K562 (cell line): Measurements from ENCODE around the gene PTPRC. TPM values are rescaled to one million over a fixed set of nuclear protein-coding genes. Genes with fewer than 3 reads are reported as not detected.
A peak's percentile ranks its signal among the peaks of the same experiment; 100 is the strongest.

Source experiments
- ATAC-seq: fragments of 200-7000 bp; cut with Tn5 transposase; 3 replicates; pipeline ENCODE4 v1.9.1; 2020; ENCODE audit warnings: moderate library complexity
- BruUV-seq: library from RNA; stranded (reverse); fragments of 400-500 nt; replicated peaks from 2 replicates; lab custom pipeline; 2021; lab: Mats Ljungman, UMichigan
- CTCF ChIA-PET: fragments of 300-600 bp; formaldehyde crosslinking; extraction: SDS; loops from one replicate; lab custom pipeline; 2021; ENCODE audit warnings: low intra/inter-chr PET ratio; lab: Yijun Ruan, JAX
- POLR2A ChIA-PET: fragments of 300-600, 350-650 bp; sonication (Branson Sonifier 250); formaldehyde crosslinking; extraction: SDS; loops from one replicate; lab custom pipeline; 2021; ENCODE audit warnings: antibody characterized with exemption, inconsistent platforms; lab: Yijun Ruan, JAX
- DNase-seq, 4 experiments: peaks; one replicate each; pipeline versions ENCODE4 v3.0.0 to v3.0.0-alpha.2; 2011 to 2018; ENCODE audit warnings: low spot score in 3 of 4, mixed read lengths in 3 of 4; ENCODE audit errors: extremely low read depth in 1 of 4
- FAIRE-seq: peaks from 2 replicates; lab custom pipeline; 2011; peaks lifted over from hg19 to GRCh38; lab: Jason Lieb, UNC
- H2AFZ ChIP-seq: 2 replicates; pipeline ENCODE4 v1.6.0; 2011; ENCODE audit warnings: low read depth, low read length, control low read depth, inconsistent platforms
- H3K27ac ChIP-seq: fragments of 200-600 bp; 3 replicates; pipeline ENCODE4 v1.8.0; 2011; ENCODE audit warnings: low read depth, mild to moderate bottlenecking, control low read depth, inconsistent platforms, low read length, moderate library complexity, mixed read lengths; ENCODE audit errors: extremely low read depth
- H3K27me3 ChIP-seq, 2 experiments: fragments of 300-600 bp in 1 of 2; 2 replicates in 1 of 2; 3 replicates in 1 of 2; pipeline versions ENCODE4 v1.6.0 to v1.8.0; 2011; ENCODE audit warnings: inconsistent platforms in 2 of 2, low read length in 2 of 2, mild to moderate bottlenecking in 1 of 2, mixed read lengths in 1 of 2, moderate library complexity in 1 of 2; ENCODE audit not compliant: control insufficient read depth in 2 of 2, insufficient read depth in 2 of 2
- H3K36me3 ChIP-seq: fragments of 300-600 bp; 3 replicates; pipeline ENCODE4 v1.8.0; 2011; ENCODE audit warnings: mild to moderate bottlenecking, low read length, inconsistent platforms; ENCODE audit not compliant: control insufficient read depth, insufficient read depth
- H3K4me1 ChIP-seq, 2 experiments: fragments of 200-600 bp in 1 of 2; replicated peaks in 1 of 2; 2 replicates in 1 of 2; 3 replicates in 1 of 2; pipeline versions ENCODE4 v1.5.1 to v1.8.0; 2011; ENCODE audit warnings: inconsistent platforms in 2 of 2, low read length in 2 of 2, mild to moderate bottlenecking in 1 of 2, mixed read lengths in 1 of 2, moderate library complexity in 1 of 2; ENCODE audit not compliant: control insufficient read depth in 2 of 2, insufficient read depth in 2 of 2
- H3K4me2 ChIP-seq: 2 replicates; pipeline ENCODE4 v1.6.1; 2011; ENCODE audit warnings: low read length, control low read depth, inconsistent platforms, mixed read lengths; ENCODE audit not compliant: insufficient read depth
- H3K4me3 ChIP-seq: fragments of 200-600 bp; sonication (generic), shearing (Covaris generic); 2 replicates; pipeline ENCODE4 v1.5.1; 2016; ENCODE audit warnings: control low read depth, inconsistent platforms
- H3K79me2 ChIP-seq: fragments of 200-600 bp; 3 replicates; pipeline ENCODE4 v1.8.0; 2011; ENCODE audit warnings: low read length, inconsistent platforms; ENCODE audit not compliant: control insufficient read depth, insufficient read depth
- H3K9ac ChIP-seq, 2 experiments: 2 replicates each; pipeline versions ENCODE4 v1.6.0 to v1.6.1; 2011; ENCODE audit warnings: low read depth in 2 of 2, low read length in 2 of 2, control low read depth in 1 of 2, inconsistent platforms in 1 of 2, mild to moderate bottlenecking in 1 of 2, mixed read lengths in 1 of 2; ENCODE audit not compliant: insufficient read depth in 1 of 2
- H3K9me1 ChIP-seq: one replicate; pipeline ENCODE4 v1.6.0; 2011; ENCODE audit warnings: inconsistent platforms, mild to moderate bottlenecking, low read length, moderate library complexity; ENCODE audit not compliant: control insufficient read depth, insufficient read depth
- H3K9me3 ChIP-seq: replicated peaks from 2 replicates; pipeline ENCODE4 v1.5.1; 2011; ENCODE audit warnings: low read depth, low read length, inconsistent platforms; ENCODE audit not compliant: control insufficient read depth, insufficient read depth
- H4K20me1 ChIP-seq: replicated peaks from 2 replicates; pipeline ENCODE4 v1.6.1; 2011; ENCODE audit warnings: low read length, inconsistent platforms, mixed read lengths; ENCODE audit not compliant: control insufficient read depth, insufficient read depth
- ARID1B ChIP-seq: fragments of 450-650 bp; IDR thresholded peaks from 2 replicates; pipeline ENCODE4 v1.6.1; 2016; ENCODE audit warnings: antibody characterized with exemption, mild to moderate bottlenecking, inconsistent platforms
- CBFA2T3 ChIP-seq: fragments of 450-650 bp; IDR thresholded peaks from 2 replicates; pipeline ENCODE4 v1.6.1; 2017
- DPF2 ChIP-seq: fragments of 450-650 bp; IDR thresholded peaks from 2 replicates; pipeline ENCODE4 v1.6.1; 2016
- ERF ChIP-seq: fragments of 450-650 bp; formaldehyde crosslinking; IDR thresholded peaks from 2 replicates; pipeline ENCODE4 v1.4.0; 2020; ENCODE audit warnings: mild to moderate bottlenecking, mixed read lengths
- L3MBTL2 ChIP-seq: fragments of 450-650 bp; IDR thresholded peaks from 2 replicates; pipeline ENCODE4 v1.6.1; 2016; ENCODE audit warnings: mild to moderate bottlenecking, moderate library complexity
- NCOR1 ChIP-seq: fragments of 450-650 bp; IDR thresholded peaks from 2 replicates; pipeline ENCODE4 v1.6.1; 2016; ENCODE audit warnings: mild to moderate bottlenecking, moderate library complexity
- NFIC ChIP-seq: fragments of 450-650 bp; IDR thresholded peaks from 2 replicates; pipeline ENCODE4 v1.6.1; 2017; ENCODE audit warnings: mild to moderate bottlenecking, inconsistent platforms
- POLR2A ChIP-seq: fragments of 450-650 bp; conservative IDR thresholded peaks from 2 replicates; pipeline ENCODE4 v1.6.1; 2016
- SMARCE1 ChIP-seq: fragments of 450-650 bp; IDR thresholded peaks from 2 replicates; pipeline ENCODE4 v1.7.1; 2016; ENCODE audit warnings: mild to moderate bottlenecking
- ZNF197 ChIP-seq: fragments of 200-800 bp; sonication (Bioruptor generic); IDR thresholded peaks from 2 replicates; pipeline ENCODE4 v1.6.1; 2016; ENCODE audit warnings: low read depth, missing genetic modification characterization, missing compliant biosample characterization
- WGBS: fragments of 100-300 bp; shearing (Covaris generic); methylation state at CpG from one replicate; pipeline ENCODE4 v1.1.6; 2016; ENCODE audit warnings: low coverage, mixed read lengths; ENCODE audit not compliant: insufficient coverage; ENCODE audit errors: missing lambda C conversion rate; 5-methylcytosine and 5-hydroxymethylcytosine counted together
- in situ Hi-C: fragments of 300-500 bp; cut with MboI; formaldehyde crosslinking; loops from 4 replicates; pipeline ENCODE4 v1.15.0; 2018; ENCODE audit warnings: inconsistent platforms, mixed read lengths
- intact Hi-C: fragments of 100-400 bp; cut with micrococcal nuclease; formaldehyde crosslinking; loops from 2 replicates; pipeline ENCODE4 v1.14.2; 2022
- polyA plus RNA-seq, 8 experiments: library from polyadenylated mRNA; depleted of rRNA in 4 of 8; stranded (reverse) in 5 of 8; unstranded in 3 of 8; fragments of >200 nt; fragmentation: Nextera tagmentation in 2 of 8; fragmentation: Illumina TruSeq in 1 of 8; extraction: Ambion mirVana in 2 of 8; extraction: Trizol in 1 of 8; gene quantifications; 2 replicates each; pipeline versions ENCODE4 v1.2.1 to v1.2.3, GENCODE V29; 2011 to 2014; ENCODE audit warnings: inconsistent platforms in 1 of 8, missing spikeins in 1 of 8
- total RNA-seq, 7 experiments: library from RNA; depleted of rRNA in 6 of 7; stranded (reverse); fragments of >200 nt in 6 of 7; fragmentation: Illumina TruSeq in 2 of 7; extraction: Trizol in 2 of 7; gene quantifications; 2 replicates each; pipeline versions ENCODE4 v1.2.1 to v1.2.3, GENCODE V29; 2011 to 2021; ENCODE audit warnings: low replicate concordance in 1 of 7

Gene PTPRC
- total and polyA plus RNA-seq, 9 of the 15 experiments (the other 6 are each of a cell fraction or from before 2014, with no cell fraction given): 7.1 to 107 (median 62.9) TPM

DNA sequence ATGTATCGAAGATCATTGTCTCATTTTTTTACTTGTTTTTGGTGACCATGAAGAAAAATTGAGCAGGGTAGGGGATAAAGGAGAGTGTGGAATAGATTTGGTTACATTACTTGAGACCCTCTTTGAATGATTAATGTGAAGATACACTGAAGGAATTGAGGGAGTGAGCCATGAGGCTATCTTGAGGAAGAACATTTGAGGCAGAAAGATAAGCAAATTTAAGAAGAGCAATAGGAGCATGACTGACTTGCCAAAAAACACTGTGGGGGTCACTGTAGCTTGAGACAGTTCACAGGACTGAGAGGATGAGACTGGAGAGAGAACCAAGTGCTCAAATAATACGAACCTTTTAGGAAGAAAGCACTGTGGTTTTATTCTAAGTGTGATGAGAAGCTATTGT is 43.1 kb upstream of the PTPRC start (continued):
- peak; percentile 45 for TF ChIP-seq NCOR1
- TF ChIP-seq L3MBTL2: peak; percentile 22; the same call in 1 of the 2 replicates
- TF ChIP-seq ARID1B: peak; percentile 78
- peak; percentile 53; the same call in 1 of the 2 replicates for TF ChIP-seq SMARCE1
- TF ChIP-seq DPF2: peak; percentile 83
- peak; percentile 75 for TF ChIP-seq CBFA2T3
- no peak for TF ChIP-seq POLR2A
- TF ChIP-seq NFIC: peak; percentile 30
- TF ChIP-seq, all 486 proteins: peak for 18

DNA sequence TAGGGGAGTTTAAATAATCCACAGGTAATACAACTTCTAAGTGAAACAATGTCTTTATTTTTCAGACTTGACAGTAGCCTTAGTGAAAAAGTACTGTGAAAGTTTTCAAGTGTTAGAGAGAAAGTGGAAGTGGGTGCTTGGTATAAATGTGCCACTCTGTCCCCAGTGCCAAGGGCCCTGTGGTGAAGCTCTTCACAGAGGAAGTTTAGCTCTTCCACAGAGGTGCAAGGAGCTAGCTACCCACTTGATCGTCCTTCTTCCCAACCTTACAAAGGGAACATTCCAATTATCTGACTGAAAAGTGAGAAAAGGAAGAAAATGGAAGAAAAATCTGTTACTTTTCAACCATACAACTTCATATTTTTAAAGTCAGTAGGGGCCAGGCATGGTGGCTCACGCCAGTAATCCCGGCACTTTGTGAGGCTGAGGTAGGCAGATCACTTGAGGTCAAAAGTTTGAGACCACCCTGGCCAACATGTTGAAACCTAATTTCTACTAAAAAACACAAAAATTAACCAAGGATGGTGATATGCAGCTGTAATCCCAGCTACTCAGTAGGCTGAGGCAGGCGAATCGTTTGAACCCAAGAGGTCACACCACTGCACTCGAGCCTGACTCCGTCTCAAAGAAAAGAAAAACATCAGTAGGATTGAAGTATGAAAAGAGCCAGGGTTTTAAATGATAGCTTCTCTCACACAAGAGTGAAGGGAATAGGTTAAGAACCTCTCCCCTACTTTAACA is 41.0 kb upstream of the PTPRC start:
- Histone ChIP-seq H3K4me1 (peaks cover 6 to 44% of the 10 kb centered on the region in 2 experiments; a peak in 3 of 5 replicates), H3K4me2 (peak overlapping the region; percentile 56), H3K27ac (peak overlapping the region; percentile 72), H3K79me2 (peaks cover 22% of the 10 kb centered on the region; the same call in 2 of the 3 replicates), H2AFZ (peak overlapping the region; percentile 60), H3K4me3 (peak overlapping the region; percentile 21; the same call in 1 of the 2 replicates), H3K27me3 (no peaks in the 10 kb centered on the region), H3K9ac (peak overlapping the region; percentile 39 to 62; a peak in 3 of 4 replicates), H3K9me1 (no peaks in the 10 kb centered on the region), H4K20me1 (no peaks in the 10 kb centered on the region), H3K9me3 (peaks cover 9% of the 10 kb centered on the region; the same call in 1 of the 2 replicates), H3K36me3 (no peaks in the 10 kb centered on the region)
- WGBS: 20% methylated on average over 7 of the region's 7 CpGs
- CTCF ChIA-PET: no interaction called here
- FAIRE-seq (no peak), DNase-seq (no peak), ATAC-seq (peak; percentile 20)
- TF ChIP-seq ERF (CRISPR knock-in tag) (0 out of 2 replicates have a peak, but pooled peaks have one; percentile 16), ZNF197 (CRISPR knock-in tag) (no peak)
- in situ Hi-C loops: no loop called here
- intact Hi-C loops: loop anchor here (2.0 to 5.0 kb wide), 2 partner anchors 76 to 85 kb away; no protein-coding TSS in a partner anchor
- POLR2A ChIA-PET: interaction anchor here (0.6 kb wide), 1 partner anchor 917 kb away, joined by 3 read pairs; no protein-coding TSS in a partner anchor
- no TSS peak for BruUV-seq
